ENCODE measurements around the gene TBC1D1.

- TF ChIP-seq CTCF (IDR thresholded peaks at IDR 0.05; ENCODE audit: insufficient read depth, low read depth, low read length) (no peak), EZH2 (IDR thresholded peaks at IDR 0.05; ENCODE audit: insufficient read depth, low read length) (no peak)
Measured at GRCh38 chr4:38071801-38072431, 181.0 kb downstream of the TBC1D1 start.

Data from astrocyte (in vitro differentiated cells and primary cell).